GM19099 (cell line): ENCODE results near the gene TOMM34.

ENCODE experiments used
- POLR2A ChIP-seq: IDR thresholded peaks from 3 replicates; pipeline ENCODE4 v1.6.1; 2011; ENCODE audit warnings: low read depth; ENCODE audit not compliant: insufficient read length; ENCODE audit errors: extremely low read depth

TOMM34 gene

GRCh38 chr20:44924541-44924940, 35.7 kb downstream of the TOMM34 start:
- no peak for TF ChIP-seq POLR2A

GRCh38 chr20:44921447-44921846, 38.8 kb downstream of the TOMM34 start:
- no peak for TF ChIP-seq POLR2A

GRCh38 chr20:44918761-44919160, 41.4 kb downstream of the TOMM34 start:
- no peak for TF ChIP-seq POLR2A

- no peak for TF ChIP-seq POLR2A
Observed at GRCh38 chr20:44918342-44918741, 41.9 kb downstream of the TOMM34 start.

- no peak for TF ChIP-seq POLR2A
Observed at GRCh38 chr20:44917399-44917798, 42.8 kb downstream of the TOMM34 start.

GRCh38 chr20:44916586-44916985, 43.6 kb downstream of the TOMM34 start:
- no peak for TF ChIP-seq POLR2A

- no peak for TF ChIP-seq POLR2A
Observed at GRCh38 chr20:44914924-44915323, 45.3 kb downstream of the TOMM34 start.

- TF ChIP-seq POLR2A: no peak
Observed at GRCh38 chr20:44912189-44912588, 48.0 kb downstream of the TOMM34 start.

GRCh38 chr20:44911264-44911921, 48.8 kb downstream of the TOMM34 start:
- TF ChIP-seq POLR2A: no peak

GRCh38 chr20:44910690-44911262, 49.4 kb downstream of the TOMM34 start:
- no peak for TF ChIP-seq POLR2A

GRCh38 chr20:44909872-44910689, 50.1 kb downstream of the TOMM34 start, which contains the start of gene PABPC1L:
Gene PABPC1L (plus strand): TSS chr20:44910060. CDS start chr20:44910144, 84 bp downstream.
- peak; percentile 66 for TF ChIP-seq POLR2A

- no peak for TF ChIP-seq POLR2A
Observed at GRCh38 chr20:44908987-44909871, 51.0 kb downstream of the TOMM34 start.

GRCh38 chr20:44904377-44904776, 55.8 kb downstream of the TOMM34 start:
- no peak for TF ChIP-seq POLR2A

- no peak for TF ChIP-seq POLR2A
Observed at GRCh38 chr20:44901974-44902373, 58.2 kb downstream of the TOMM34 start.
